Left ventricle myocardium inferior (tissue), 1 donor: ENCODE results near the gene KCTD7. TPM values are rescaled to one million over a fixed set of nuclear protein-coding genes. Genes with fewer than 3 reads are reported as not detected.

Source experiments
- DNase-seq: peaks from one replicate; pipeline ENCODE4 v3.0.0-alpha.2; 2020
- H3K27ac ChIP-seq: fragments of 200-600 bp; replicated peaks from 2 replicates; pipeline ENCODE4 v1.8.0; 2021
- H3K27me3 ChIP-seq: fragments of 200-600 bp; 2 replicates; pipeline ENCODE4 v1.8.0; 2021; ENCODE audit warnings: low read depth
- H3K36me3 ChIP-seq: fragments of 200-600 bp; 2 replicates; pipeline ENCODE4 v1.8.0; 2021
- H3K4me1 ChIP-seq: fragments of 200-600 bp; 2 replicates; pipeline ENCODE4 v1.8.0; 2021
- H3K4me3 ChIP-seq: fragments of 200-600 bp; 2 replicates; pipeline ENCODE4 v1.8.0; 2021; ENCODE audit warnings: mild to moderate bottlenecking, moderate library complexity
- H3K9me3 ChIP-seq: fragments of 200-600 bp; replicated peaks from 2 replicates; pipeline ENCODE4 v1.8.0; 2021
- intact Hi-C: fragments of 100-400 bp; cut with micrococcal nuclease; formaldehyde crosslinking; loops from one replicate; pipeline ENCODE4 v1.11.0; 2022
- total RNA-seq: library from RNA; stranded (reverse); fragmentation: NEBNext Ultra II Directional; extraction: Animal tissue kit (Norgen Biotek cat#: 25700); gene quantifications from one replicate; pipeline ENCODE4 v1.2.1, GENCODE V29; 2021
- TF ChIP-seq, protein P1 (sequence below): fragments of 200-600 bp; IDR thresholded peaks from 2 replicates; pipeline ENCODE4 v1.8.0; 2021; ENCODE audit warnings: antibody characterized with exemption, mild to moderate bottlenecking, borderline replicate concordance
- donor health status: DM: no; HTN: yes; CAD: no; lungs with severe emphysema.

Gene KCTD7
- total RNA-seq, 1 donor from 2014 or later = 10.8 TPM

DNA sequence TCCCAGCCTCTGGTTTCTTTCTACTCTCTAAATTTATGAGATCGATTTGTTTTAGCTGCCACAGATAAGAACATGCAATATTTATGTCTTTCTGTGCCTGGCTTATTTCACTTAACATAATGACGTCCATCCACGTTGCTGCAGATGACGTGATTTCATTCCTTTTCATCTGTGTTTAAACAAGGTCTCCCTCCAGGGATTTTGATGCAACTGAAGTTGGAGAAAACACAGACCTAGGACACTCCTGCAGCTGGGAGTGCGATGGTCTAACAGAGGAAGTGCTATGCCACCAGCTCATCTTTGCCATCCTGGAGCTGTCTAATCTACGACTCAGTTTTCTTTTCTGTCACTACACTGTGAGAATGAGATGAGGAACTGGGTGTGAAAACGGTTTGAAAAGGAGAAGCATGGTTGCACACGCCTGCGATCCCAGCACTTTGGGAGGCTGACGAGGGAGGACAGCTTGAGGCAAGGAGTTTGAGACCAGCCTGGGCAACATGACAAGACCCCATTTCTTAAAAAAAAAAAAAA lies 1.5 kb upstream of the KCTD7 start:
- Histone ChIP-seq H3K9me3 (no peaks in the 10 kb centered on the region), H3K4me3 (peak overlapping the region; percentile 82), H3K4me1 (peaks cover 27% of the 10 kb centered on the region), H3K36me3 (no peaks in the 10 kb centered on the region), H3K27me3 (no peaks in the 10 kb centered on the region), H3K27ac (peak overlapping the region; percentile 99)
- TF ChIP-seq, protein P1, sequence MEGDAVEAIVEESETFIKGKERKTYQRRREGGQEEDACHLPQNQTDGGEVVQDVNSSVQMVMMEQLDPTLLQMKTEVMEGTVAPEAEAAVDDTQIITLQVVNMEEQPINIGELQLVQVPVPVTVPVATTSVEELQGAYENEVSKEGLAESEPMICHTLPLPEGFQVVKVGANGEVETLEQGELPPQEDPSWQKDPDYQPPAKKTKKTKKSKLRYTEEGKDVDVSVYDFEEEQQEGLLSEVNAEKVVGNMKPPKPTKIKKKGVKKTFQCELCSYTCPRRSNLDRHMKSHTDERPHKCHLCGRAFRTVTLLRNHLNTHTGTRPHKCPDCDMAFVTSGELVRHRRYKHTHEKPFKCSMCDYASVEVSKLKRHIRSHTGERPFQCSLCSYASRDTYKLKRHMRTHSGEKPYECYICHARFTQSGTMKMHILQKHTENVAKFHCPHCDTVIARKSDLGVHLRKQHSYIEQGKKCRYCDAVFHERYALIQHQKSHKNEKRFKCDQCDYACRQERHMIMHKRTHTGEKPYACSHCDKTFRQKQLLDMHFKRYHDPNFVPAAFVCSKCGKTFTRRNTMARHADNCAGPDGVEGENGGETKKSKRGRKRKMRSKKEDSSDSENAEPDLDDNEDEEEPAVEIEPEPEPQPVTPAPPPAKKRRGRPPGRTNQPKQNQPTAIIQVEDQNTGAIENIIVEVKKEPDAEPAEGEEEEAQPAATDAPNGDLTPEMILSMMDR = no peak
- no peak for DNase-seq
- intact Hi-C loops = no loop called here

DNA sequence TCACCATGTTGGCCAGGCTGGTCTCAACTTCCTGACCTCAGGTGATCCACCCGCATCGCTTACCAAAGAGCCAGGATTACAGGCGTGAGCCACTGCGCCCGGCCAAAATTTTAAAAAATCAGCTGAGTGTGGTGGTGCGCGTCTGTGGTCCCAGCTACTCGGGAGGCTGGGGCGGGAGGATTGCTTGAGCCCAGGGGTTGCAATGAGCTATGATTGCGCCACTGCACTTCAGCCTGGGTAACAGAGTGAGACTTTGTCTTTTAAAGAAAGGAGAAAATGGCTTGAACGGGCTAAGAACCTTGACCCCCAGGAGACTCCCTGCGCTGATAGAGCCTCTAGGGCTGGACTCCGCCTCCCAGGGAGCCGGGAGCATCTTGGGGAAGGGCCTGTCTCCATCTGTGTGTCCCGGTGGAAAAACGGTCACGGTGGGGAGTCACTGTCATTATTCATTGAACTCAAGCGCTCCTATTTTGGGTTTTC lies 760 bp upstream of the KCTD7 start:
- peaks cover 27% of the 10 kb centered on the region for H3K4me1 ChIP-seq
- H3K4me3 ChIP-seq = peak overlapping the region; percentile 82
- peaks cover 2% of the 10 kb centered on the region for H3K36me3 ChIP-seq
- intact Hi-C loops = no loop called here
- TF ChIP-seq, protein P1 = no peak
- H3K27me3 ChIP-seq = no peaks in the 10 kb centered on the region
- H3K9me3 ChIP-seq = no peaks in the 10 kb centered on the region
- DNase-seq = no peak
- peak overlapping the region; percentile 99 for H3K27ac ChIP-seq

DNA sequence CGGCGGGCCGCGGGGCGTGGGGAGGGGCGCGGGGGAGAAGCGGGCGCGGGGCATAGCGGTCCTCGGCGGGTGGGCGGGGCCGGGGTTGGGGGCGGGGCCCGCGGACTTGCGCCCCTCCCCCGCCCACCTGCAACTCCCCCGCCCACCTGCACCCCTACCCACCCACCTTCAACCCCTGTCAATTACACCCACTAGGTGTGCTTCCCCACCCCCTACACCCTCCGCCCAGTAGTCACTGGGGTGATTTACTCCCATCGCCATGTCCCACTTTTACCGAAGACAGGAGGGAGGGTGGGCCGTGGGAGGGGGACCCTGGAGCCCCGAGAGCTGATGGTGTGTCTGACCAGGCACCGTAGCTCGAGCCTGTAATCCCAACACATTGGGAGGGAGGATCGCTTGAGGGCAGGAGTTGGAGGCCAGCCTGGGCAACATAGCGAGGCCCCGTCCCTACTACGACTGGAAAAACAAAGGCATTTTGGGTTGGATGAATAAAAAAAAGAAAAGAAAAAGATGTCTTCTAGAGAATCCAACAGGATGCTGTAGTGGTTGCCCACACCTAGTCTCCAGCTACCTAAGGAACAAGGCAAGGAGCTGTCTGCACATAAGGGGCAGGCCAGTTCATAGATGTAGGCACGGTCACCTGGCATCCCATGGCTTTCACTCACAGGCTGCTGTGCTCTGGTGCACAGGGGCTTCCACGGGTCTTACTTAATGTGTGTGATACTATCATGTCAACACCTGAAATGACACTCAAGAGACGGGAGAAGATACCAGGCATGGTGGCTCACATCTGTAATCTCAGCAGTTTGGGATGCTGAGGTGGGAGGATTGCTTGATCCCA lies 761 bp downstream of the KCTD7 start:
- Histone ChIP-seq H3K4me3 (peak overlapping the region; percentile 82), H3K9me3 (no peaks in the 10 kb centered on the region), H3K4me1 (peaks cover 27% of the 10 kb centered on the region), H3K27me3 (no peaks in the 10 kb centered on the region), H3K36me3 (peaks cover 17% of the 10 kb centered on the region), H3K27ac (peak overlapping the region; percentile 99)
- TF ChIP-seq, protein P1 = no peak
- intact Hi-C loops = no loop called here
- no peak for DNase-seq

DNA sequence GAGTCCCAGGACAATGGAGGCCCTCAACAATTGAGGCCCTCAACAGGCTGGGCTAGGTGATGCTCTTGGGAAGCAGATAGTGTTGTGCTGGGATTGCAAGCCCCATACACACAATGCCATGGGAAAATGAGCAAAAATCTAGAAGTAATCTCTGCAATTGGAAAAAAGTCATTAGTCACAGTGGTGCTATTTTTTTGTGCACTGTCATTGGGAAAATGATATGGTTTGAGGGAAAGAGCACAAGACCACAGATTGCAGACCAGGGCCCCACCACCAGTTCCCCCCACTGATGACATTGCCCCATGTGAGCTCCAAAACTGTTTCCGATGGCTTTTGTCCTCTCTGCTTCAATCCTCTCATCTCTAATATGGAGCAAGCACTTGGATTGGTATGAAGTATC lies 1.9 kb downstream of the KCTD7 start:
- Histone ChIP-seq H3K4me1 (peaks cover 27% of the 10 kb centered on the region), H3K27me3 (no peaks in the 10 kb centered on the region), H3K36me3 (peaks cover 24% of the 10 kb centered on the region), H3K4me3 (no peak overlapping the region), H3K9me3 (no peaks in the 10 kb centered on the region), H3K27ac (no peak overlapping the region)
- no peak for DNase-seq
- intact Hi-C loops = no loop called here
- TF ChIP-seq, protein P1 = no peak

DNA sequence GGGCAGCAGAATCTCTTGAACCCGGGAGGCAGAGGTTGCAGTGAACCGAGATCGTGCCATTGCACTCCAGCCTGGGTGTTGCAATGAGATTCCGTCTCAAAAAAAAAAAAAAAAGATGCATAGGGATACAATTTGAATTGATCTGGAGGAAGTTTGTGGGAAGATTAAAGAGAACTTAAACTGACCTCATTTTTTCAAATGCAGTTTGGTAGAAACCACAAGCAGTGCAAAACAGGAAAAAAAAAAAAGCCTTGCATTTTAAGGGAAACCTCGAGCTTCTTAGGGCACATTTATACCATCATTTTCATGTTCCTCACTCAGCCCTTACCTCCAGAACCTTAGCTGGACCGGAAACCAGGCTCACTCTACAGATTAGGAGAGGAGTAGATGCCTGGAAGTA lies 2.8 kb downstream of the KCTD7 start:
- H3K36me3 ChIP-seq = peaks cover 24% of the 10 kb centered on the region
- intact Hi-C loops = no loop called here
- H3K27ac ChIP-seq = no peak overlapping the region
- H3K4me1 ChIP-seq = peaks cover 27% of the 10 kb centered on the region
- no peak overlapping the region for H3K4me3 ChIP-seq
- no peaks in the 10 kb centered on the region for H3K27me3 ChIP-seq
- H3K9me3 ChIP-seq = no peaks in the 10 kb centered on the region
- TF ChIP-seq, protein P1 = no peak
- no peak for DNase-seq
